T-helper 9 cell (primary cell): ENCODE results near the gene NELL1.
"Not testable (repeated sequence)": the region's sequence is repeated elsewhere in the genome, so short reads cannot be mapped to it uniquely, and the experiment has no call there.

Experiments
- DNase-seq: peaks from one replicate; pipeline ENCODE4 v3.0.0-alpha.2; 2020

The NELL1 gene

GRCh38 chr11:21250196-21250595 is 580.8 kb downstream of the NELL1 start:
- DNase-seq, result no peak

DNA sequence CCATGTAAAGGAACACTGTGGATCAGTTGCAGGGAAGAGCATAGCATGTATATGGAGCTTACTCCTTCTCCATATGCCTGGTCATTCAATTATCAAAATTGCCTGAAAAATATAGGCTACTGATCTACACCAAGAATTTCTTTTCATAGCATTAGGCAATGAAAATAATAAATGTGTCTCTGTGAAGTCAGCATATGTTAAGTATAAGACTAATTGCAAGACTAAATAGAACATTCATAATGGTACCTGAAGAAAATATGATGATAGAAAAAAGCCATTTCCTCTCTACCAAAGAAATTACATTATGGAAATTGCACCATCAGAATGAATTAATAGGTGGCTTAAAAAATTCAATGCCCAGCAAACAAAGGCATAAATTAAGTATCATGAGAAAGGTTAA is 584.7 kb downstream of the NELL1 start:
- DNase-seq, result no peak

GRCh38 chr11:21254790-21255189 is 585.4 kb downstream of the NELL1 start:
- no peak for DNase-seq

DNA sequence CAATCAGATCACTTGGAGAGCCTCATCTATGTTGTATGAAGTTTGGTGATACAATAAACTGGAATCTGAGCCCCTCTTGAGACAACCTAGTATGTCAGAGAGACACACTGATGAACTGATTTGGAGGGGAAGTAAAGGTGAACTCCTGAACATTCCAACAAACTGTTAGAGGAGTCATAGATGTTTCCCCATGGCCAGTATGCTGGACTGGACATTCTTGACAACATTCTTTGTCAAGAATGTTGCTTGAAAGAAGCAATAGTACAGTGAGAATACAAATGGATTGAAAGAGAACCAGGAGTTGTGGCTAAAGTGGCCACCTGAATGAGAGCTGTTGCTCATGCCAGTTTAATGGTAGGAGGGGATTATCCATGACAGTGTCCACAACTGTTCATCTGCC is 588.1 kb downstream of the NELL1 start:
- DNase-seq, result no peak

GRCh38 chr11:21258414-21258813 is 589.0 kb downstream of the NELL1 start:
- DNase-seq, result no peak

DNA sequence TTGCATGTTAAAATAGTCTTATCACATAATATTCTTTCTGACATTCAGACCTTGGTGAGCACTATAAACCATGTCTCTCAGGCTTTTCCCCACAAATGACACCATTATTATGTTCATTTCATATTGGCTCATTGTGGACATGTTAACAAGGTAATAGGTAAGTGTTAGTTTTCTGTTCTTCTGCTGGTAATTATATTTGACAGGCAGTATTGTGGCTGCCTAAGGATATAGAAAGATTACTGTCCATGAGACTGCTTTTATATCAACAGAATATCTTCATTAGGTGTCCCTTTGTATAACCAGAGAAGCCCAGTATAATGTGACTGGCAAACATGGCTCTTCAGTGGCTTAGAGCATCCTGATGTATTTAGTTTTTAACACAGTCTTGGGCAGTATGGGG is 590.7 kb downstream of the NELL1 start:
- no peak for DNase-seq

- no peak for DNase-seq
Measured at GRCh38 chr11:21262992-21263391, 593.6 kb downstream of the NELL1 start.

DNA sequence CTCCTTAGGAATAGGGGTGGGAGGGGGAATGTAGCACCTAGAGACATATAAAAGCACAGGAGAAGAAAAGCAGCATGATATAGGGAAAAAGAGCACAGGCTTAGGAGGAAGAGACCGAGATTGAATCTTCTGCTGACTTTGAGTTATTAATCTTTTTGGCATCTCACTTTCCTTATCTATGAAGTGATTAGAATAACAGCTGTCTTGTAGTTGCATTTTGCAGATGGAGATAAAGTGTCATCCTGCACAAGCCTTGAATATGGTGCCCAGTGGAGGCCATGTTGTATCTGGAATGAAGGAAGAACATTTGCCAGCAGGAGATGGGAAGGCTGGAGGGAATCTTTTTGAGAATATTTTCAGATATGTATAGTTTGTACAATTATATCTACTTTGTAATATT is 594.7 kb downstream of the NELL1 start:
- no peak for DNase-seq

DNA sequence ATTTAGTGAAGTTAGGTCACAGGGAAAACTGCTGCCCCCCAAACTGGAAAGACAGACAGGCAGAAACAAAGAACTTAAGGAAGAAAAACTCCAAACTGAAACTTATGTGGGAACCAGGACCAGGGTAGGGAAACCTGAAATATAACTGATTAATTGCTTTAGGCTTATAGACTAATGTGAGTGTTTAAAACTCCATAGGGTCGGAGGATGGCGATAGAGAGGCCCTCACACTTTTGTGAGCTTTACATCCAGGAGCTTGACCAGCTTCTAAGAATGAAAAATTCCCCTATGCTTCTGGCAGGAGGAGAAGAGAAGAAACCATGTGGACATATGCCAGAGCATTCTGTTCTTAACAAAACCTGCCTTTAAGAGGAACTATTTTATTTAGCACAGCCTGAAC is 598.6 kb downstream of the NELL1 start:
- no peak for DNase-seq

DNA sequence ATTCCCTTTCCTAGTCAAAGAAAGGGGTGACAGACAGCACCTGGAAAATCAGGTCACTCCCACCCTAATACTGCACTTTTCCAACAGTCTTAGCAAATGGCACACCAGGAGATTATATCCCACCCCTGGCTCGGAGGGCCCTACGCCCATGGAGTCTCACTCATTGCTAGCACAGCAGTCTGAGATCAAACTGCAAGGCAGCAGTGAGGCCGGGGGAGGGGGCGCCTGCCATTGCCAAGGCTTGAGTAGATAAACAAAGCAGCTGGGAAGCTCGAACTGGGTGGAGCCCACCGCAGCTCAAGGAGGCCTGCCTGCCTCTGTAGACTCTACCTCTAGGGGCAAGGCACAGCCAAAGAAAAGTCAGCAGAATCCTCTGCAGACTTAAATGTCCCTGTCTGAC is 602.8 kb downstream of the NELL1 start:
- not testable (repeated sequence) for DNase-seq

DNA sequence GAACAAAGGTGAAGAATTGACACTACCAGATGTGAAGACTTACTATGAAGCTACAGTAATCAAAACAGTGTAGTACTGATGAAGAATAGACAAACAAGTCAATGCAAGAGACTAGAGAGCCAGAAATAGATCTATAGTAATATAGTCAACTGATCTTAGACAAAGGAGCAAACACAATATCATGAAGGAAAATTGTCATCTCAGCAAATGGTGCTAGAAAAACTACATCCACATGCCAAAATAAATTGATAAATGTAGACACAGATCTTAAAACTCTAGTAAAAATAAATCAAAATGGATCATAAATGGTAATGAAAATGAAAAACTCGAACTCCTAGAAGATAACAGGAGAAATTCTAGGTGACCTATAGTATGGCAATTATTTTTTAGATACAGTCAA is 609.5 kb downstream of the NELL1 start:
- DNase-seq, result no peak

- DNase-seq, result no peak
Measured at GRCh38 chr11:21285104-21285503, 615.7 kb downstream of the NELL1 start.

DNA sequence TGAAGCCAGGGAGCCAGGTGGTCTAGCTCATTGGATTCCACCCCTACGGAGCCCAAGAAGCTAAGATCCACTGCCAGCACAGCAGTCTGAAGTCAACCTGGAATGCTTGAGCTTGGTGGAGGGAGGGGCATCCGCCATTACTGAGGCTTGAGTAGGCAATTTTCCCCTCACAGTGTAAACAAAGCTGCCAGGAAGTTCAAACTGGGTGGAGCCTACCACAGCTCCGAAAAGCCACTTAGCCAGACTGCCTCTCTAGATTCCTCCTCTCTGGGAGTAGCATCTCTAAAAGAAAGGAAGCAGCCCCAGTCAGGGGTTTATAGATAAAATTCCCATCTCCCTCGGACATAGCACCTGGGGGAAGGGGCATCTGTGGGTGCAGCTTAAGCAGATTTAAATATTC is 620.3 kb downstream of the NELL1 start:
- DNase-seq, result no peak

- DNase-seq, result no peak
Measured at GRCh38 chr11:21295508-21295907, 626.1 kb downstream of the NELL1 start.

DNA sequence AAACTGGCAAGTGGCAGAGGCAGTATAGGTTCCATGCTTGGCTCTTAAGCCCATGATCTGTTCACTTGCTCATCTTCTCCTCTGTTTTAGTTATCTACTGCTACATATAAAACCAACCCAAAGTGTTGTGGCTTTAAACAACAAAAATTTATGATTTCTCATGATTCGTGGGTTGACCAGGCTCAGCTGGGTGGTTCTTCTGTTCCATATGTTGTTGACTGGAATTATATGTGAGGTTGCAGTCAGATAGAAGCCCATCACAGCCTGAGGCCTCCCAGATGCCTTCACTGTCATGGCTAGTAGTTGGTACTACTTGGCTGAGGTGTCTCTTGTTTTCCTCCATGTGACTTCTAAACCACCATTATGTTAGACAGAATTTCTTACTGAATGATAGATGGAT is 632.6 kb downstream of the NELL1 start:
- no peak for DNase-seq

- no peak for DNase-seq
Measured at GRCh38 chr11:21306739-21307358, 637.5 kb downstream of the NELL1 start.

DNA sequence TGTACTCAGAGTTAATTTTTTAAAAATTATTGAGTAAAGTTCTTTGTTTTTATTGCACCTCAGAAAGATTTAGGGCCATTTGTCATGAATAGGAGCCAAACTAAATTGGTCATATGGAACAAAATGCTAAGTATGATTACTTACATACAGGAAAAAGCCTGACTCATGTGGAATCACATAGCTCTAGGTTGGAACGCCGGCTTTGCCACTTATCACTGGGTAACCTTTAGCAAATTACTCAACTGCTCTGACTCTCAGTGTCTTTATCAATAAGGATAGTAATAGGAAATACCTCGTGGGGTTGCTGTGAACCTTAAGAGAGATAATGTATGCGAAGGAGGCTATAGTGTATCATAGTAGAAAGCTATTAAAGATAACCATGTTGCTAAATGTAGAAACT is 638.5 kb downstream of the NELL1 start:
- DNase-seq, result no peak

DNA sequence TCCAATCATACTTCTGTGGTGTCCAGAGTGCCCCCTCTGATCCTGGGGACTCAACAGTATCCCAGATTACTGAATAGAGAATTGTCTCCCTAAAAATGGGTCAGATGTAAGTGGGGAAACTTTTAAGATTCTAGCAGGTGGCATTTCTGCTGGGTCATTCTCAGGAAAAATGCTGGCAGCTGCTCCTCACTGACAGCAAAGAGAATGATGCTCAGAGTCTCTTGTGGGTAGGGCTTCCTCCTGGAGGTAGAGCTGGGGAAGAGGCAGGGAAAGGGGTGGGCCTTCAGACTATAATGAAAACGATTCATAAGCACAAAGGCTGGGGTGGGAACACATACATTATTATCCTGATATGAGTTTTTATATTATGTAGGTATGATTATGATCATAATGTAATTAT is 647.2 kb downstream of the NELL1 start:
- DNase-seq, result no peak

DNA sequence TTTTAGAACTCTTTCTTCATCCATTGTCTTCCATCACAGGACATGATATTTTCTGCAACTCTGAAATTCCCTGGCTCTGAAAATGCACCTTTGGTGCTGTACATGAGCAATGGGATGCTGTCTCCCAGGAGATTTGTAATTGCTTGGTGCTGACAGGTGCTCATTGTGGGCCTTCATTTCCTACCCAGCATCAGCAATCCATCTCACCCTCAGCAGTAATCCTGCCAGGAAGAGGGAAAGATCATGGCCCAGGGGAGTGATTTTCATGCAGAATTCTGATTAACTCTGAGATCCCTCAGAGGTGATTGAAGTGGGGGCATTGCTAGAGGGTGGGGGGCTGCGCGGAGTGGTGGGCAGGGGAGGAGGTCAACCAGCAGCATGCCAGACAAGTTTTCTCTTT is 651.7 kb downstream of the NELL1 start:
- no peak for DNase-seq

GRCh38 chr11:21321530-21321929 is 652.1 kb downstream of the NELL1 start:
- DNase-seq, result no peak

DNA sequence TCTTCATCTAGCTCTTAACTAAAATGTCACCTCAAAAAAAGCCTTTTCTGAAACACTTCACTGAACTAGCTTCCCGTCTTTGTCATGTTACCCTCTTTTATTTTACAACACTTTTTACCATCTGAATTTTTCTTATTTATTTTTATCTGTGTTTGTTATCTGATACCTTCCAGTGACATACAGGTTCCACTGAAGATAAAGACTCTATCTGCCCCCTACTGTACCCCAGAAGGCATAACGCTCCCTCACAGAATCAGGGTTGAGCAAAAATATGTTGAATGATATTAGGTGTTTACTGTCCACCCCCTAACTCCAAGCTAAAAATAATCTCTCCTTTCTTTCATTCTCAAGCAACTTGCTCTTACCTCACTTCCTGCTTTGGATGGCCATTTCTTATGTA is 654.2 kb downstream of the NELL1 start:
- DNase-seq, result no peak

DNA sequence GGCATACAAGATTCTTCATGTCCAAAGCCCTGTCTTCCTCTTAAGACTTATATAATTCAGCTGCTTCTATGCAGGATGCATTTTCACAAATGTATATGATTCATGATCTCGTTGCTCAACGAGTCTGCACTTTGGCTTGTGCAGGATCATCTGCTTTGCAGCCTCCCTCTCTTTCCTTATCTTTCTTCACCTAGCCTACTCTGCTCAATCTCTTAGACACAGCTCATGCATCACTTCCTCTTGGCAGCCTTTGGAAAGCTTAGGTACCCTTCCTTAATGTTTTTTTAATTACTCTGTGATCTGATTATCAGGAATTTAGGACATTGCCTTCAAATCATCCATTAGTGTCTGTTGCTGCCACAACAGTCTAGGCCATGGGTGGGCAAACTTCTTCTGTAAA is 673.8 kb downstream of the NELL1 start:
- no peak for DNase-seq

- DNase-seq, result no peak
Measured at GRCh38 chr11:21346361-21346760, 677.0 kb downstream of the NELL1 start.

- DNase-seq, result no peak
Measured at GRCh38 chr11:21350613-21351012, 681.2 kb downstream of the NELL1 start.

GRCh38 chr11:21353425-21353824 is 684.0 kb downstream of the NELL1 start:
- no peak for DNase-seq
